Measurements from ENCODE around the gene GLTP. TPM values are rescaled to one million over a fixed set of nuclear protein-coding genes. Genes with fewer than 3 reads are reported as not detected.
"Not testable (repeated sequence)": the region's sequence is repeated elsewhere in the genome, so short reads cannot be mapped to it uniquely, and the experiment has no call there.

The GLTP gene
- total RNA-seq, 3 donors from 2014 or later = 38.2 to 53.1 (median 40.1) TPM

GRCh38 chr12:109900752-109901580, 20.6 kb upstream of the GLTP start:
- Histone ChIP-seq H3K27me3 (no peaks in the 10 kb centered on the region), H3K27ac (peak overlapping the region; percentile 81), H3K9me3 (no peaks in the 10 kb centered on the region), H3K4me3 (peak overlapping the region; percentile 68 to 87 (median 85)), H3K4me1 (peaks cover 0 to 6% of the 10 kb centered on the region in 2 donors), H3K36me3 (peaks cover 9% of the 10 kb centered on the region)
- intact Hi-C loops (cut with DNase I; ENCODE audit: low total_unique reads) = no loop called here
- no peak for DNase-seq (ENCODE audit: low spot score in 2 of 2)
- no peak for TF ChIP-seq POLR2AphosphoS5 (IDR thresholded peaks at IDR 0.05)
- TF ChIP-seq POLR2A (IDR thresholded peaks at IDR 0.05) = no peak
- TF ChIP-seq CTCF (IDR thresholded peaks at IDR 0.05) = no peak

- H3K4me3 ChIP-seq = peak within 1 kb of the TSS; percentile 68 to 87 (median 85)
- H3K9me3 ChIP-seq = no peaks in the 10 kb centered on the region
- peaks cover 0 to 6% of the 10 kb centered on the region in 2 donors for H3K4me1 ChIP-seq
- TF ChIP-seq POLR2A (IDR thresholded peaks at IDR 0.05) = no peak
- peak; percentile 67 to 81 (median 70) for TF ChIP-seq POLR2AphosphoS5 (IDR thresholded peaks at IDR 0.05)
- H3K27ac ChIP-seq = peak within 1 kb of the TSS; percentile 81
- no peaks in the 10 kb centered on the region for H3K27me3 ChIP-seq
- DNase-seq (ENCODE audit: low spot score in 2 of 2) = peak; percentile 76 to 84
- H3K36me3 ChIP-seq = peaks cover 5% of the 10 kb centered on the region
- intact Hi-C loops (cut with DNase I; ENCODE audit: low total_unique reads) = no loop called here
Observed at GRCh38 chr12:109899783-109900751, 19.7 kb upstream of the GLTP start, which contains the start of gene TCHP. TCHP (plus strand) TSS chr12:109900274; CDS start chr12:109903027, 2,753 bp downstream.

GRCh38 chr12:109899345-109899744, 19.0 kb upstream of the GLTP start:
- Histone ChIP-seq H3K4me3 (peak overlapping the region; percentile 68 to 87 (median 85)), H3K27ac (peak overlapping the region in 1 of 2 donors; percentile 81)
- H3K27me3 ChIP-seq; DNase-seq (ENCODE audit: low spot score in 2 of 2); intact Hi-C loops (cut with DNase I; ENCODE audit: low total_unique reads); H3K36me3 ChIP-seq; H3K4me1 ChIP-seq; H3K9me3 ChIP-seq: not testable (repeated sequence)

GRCh38 chr12:109897029-109897428, 16.7 kb upstream of the GLTP start:
- intact Hi-C loops (cut with DNase I; ENCODE audit: low total_unique reads) = no loop called here
- Histone ChIP-seq H3K4me3 (no peak overlapping the region), H3K4me1 (peaks cover 0 to 6% of the 10 kb centered on the region in 2 donors), H3K27me3 (no peaks in the 10 kb centered on the region), H3K27ac (no peak overlapping the region), H3K9me3 (no peaks in the 10 kb centered on the region), H3K36me3 (no peaks in the 10 kb centered on the region)
- no peak for TF ChIP-seq POLR2A (IDR thresholded peaks at IDR 0.05)
- TF ChIP-seq POLR2AphosphoS5 (IDR thresholded peaks at IDR 0.05) = no peak
- no peak for TF ChIP-seq CTCF (IDR thresholded peaks at IDR 0.05)
- no peak for DNase-seq (ENCODE audit: low spot score in 2 of 2)

GRCh38 chr12:109896188-109896587, 15.8 kb upstream of the GLTP start:
- no peak overlapping the region for H3K27ac ChIP-seq
- no peaks in the 10 kb centered on the region for H3K36me3 ChIP-seq
- H3K4me1 ChIP-seq = peaks cover 0 to 2% of the 10 kb centered on the region in 2 donors
- no peak overlapping the region for H3K4me3 ChIP-seq
- H3K9me3 ChIP-seq = no peaks in the 10 kb centered on the region
- intact Hi-C loops (cut with DNase I; ENCODE audit: low total_unique reads) = no loop called here
- no peak for DNase-seq (ENCODE audit: low spot score in 2 of 2)
- no peaks in the 10 kb centered on the region for H3K27me3 ChIP-seq
- TF ChIP-seq POLR2A (IDR thresholded peaks at IDR 0.05) (no peak), CTCF (IDR thresholded peaks at IDR 0.05) (no peak), POLR2AphosphoS5 (IDR thresholded peaks at IDR 0.05) (no peak)
